Liver (tissue), 9 donors: ENCODE measurements around the gene CELF1. TPM values are rescaled to one million over a fixed set of nuclear protein-coding genes. Genes with fewer than 3 reads are reported as not detected.

Source experiments
- DNase-seq: peaks from one replicate; pipeline ENCODE4 v3.0.0-alpha.2; 2017; ENCODE audit warnings: low spot score
- H3K27ac ChIP-seq, 2 donors: one replicate each; pipeline ENCODE4 v1.7.0; 2013; ENCODE audit warnings: inconsistent platforms in 2 of 2, low read length in 2 of 2, control low read depth in 1 of 2, low read depth in 1 of 2, mild to moderate bottlenecking in 1 of 2
- H3K27me3 ChIP-seq, 4 donors: one replicate each; pipeline versions ENCODE4 v1.6.1 to v1.7.0; 2013; ENCODE audit warnings: low read length in 3 of 4, inconsistent platforms in 1 of 4, mild to moderate bottlenecking in 1 of 4, moderate library complexity in 1 of 4; ENCODE audit not compliant: control insufficient read depth in 4 of 4, insufficient read depth in 4 of 4
- H3K36me3 ChIP-seq, 4 donors: one replicate each; pipeline versions ENCODE4 v1.6.1 to v1.7.0; 2013; ENCODE audit warnings: low read length in 3 of 4, mild to moderate bottlenecking in 3 of 4, low read depth in 1 of 4, moderate library complexity in 1 of 4; ENCODE audit not compliant: control insufficient read depth in 4 of 4, insufficient read depth in 3 of 4
- H3K4me1 ChIP-seq, 4 donors: one replicate each; pipeline versions ENCODE4 v1.6.1 to v1.7.0; 2013; ENCODE audit warnings: low read length in 3 of 4, mild to moderate bottlenecking in 3 of 4, moderate library complexity in 1 of 4; ENCODE audit not compliant: control insufficient read depth in 4 of 4, insufficient read depth in 4 of 4
- H3K4me3 ChIP-seq, 3 donors: one replicate each; pipeline versions ENCODE4 v1.6.1 to v1.7.0; 2013; ENCODE audit warnings: low read length in 3 of 3, control low read depth in 1 of 3, low read depth in 1 of 3, mild to moderate bottlenecking in 1 of 3
- H3K9ac ChIP-seq, 2 donors: one replicate each; pipeline ENCODE4 v1.7.0; 2013; ENCODE audit warnings: low read length in 2 of 2, mild to moderate bottlenecking in 2 of 2, moderate library complexity in 2 of 2, control low read depth in 1 of 2, low read depth in 1 of 2
- H3K9me3 ChIP-seq, 4 donors: one replicate each; pipeline versions ENCODE4 v1.6.1 to v1.7.0; 2013; ENCODE audit warnings: low read length in 3 of 4; ENCODE audit not compliant: control insufficient read depth in 4 of 4
- EGR1 ChIP-seq, 2 donors: IDR thresholded peaks; 2 replicates each; pipeline ENCODE4 v1.6.1; 2016 to 2018; ENCODE audit warnings: antibody characterized with exemption in 2 of 2, low read depth in 2 of 2
- FOXA1 ChIP-seq: IDR thresholded peaks from 2 replicates; pipeline ENCODE4 v1.6.1; 2016; ENCODE audit warnings: antibody characterized with exemption
- JUND ChIP-seq, 2 donors: IDR thresholded peaks; 2 replicates each; pipeline ENCODE4 v1.6.1; 2016; ENCODE audit warnings: antibody characterized with exemption in 2 of 2
- RAD21 ChIP-seq, 2 donors: IDR thresholded peaks; 2 replicates each; pipeline ENCODE4 v1.6.1; 2016; ENCODE audit warnings: antibody characterized with exemption in 2 of 2, mild to moderate bottlenecking in 2 of 2
- RXRA ChIP-seq, 2 donors: IDR thresholded peaks; 2 replicates each; pipeline ENCODE4 v1.6.1; 2017 to 2018; ENCODE audit warnings: antibody characterized with exemption in 2 of 2, mild to moderate bottlenecking in 1 of 2
- SP1 ChIP-seq: IDR thresholded peaks from 2 replicates; pipeline ENCODE4 v1.6.1; 2018; ENCODE audit warnings: antibody characterized with exemption, mild to moderate bottlenecking
- TAF1 ChIP-seq: conservative IDR thresholded peaks from 2 replicates; pipeline ENCODE4 v1.6.1; 2016; ENCODE audit warnings: antibody characterized with exemption, mild to moderate bottlenecking
- YY1 ChIP-seq: IDR thresholded peaks from 2 replicates; pipeline ENCODE4 v1.6.1; 2016; ENCODE audit warnings: antibody characterized with exemption, mild to moderate bottlenecking
- whole genome bisulfite sequencing: extraction: QIAGEN DNeasy Blood & Tissue Kit; methylation state at CpG from one replicate; pipeline ENCODE4 v1.1.7; 2013; 5-methylcytosine and 5-hydroxymethylcytosine counted together
- polyA plus RNA-seq, 2 donors: library from polyadenylated mRNA; stranded (reverse) in 1 of 2; unstranded in 1 of 2; fragments of 200-250 nt in 1 of 2; fragments of >200 nt in 1 of 2; fragmentation: Nextera tagmentation in 1 of 2; extraction: Ambion mirVana in 1 of 2; gene quantifications; one replicate each; pipeline versions ENCODE4 v1.2.1 to v1.2.3, GENCODE V29; 2013 to 2015
- total RNA-seq, 2 donors: library from RNA; depleted of rRNA; stranded (reverse); fragments of >200 nt; gene quantifications; one replicate each; pipeline ENCODE4 v1.2.3, GENCODE V29; 2014
- TF ChIP-seq, protein P1 (sequence below): IDR thresholded peaks from 2 replicates; pipeline ENCODE4 v1.6.1; 2016; ENCODE audit warnings: antibody characterized with exemption
- TF ChIP-seq, protein P2 (sequence below): IDR thresholded peaks from 2 replicates; pipeline ENCODE4 v1.6.1; 2016; ENCODE audit warnings: antibody characterized with exemption, mild to moderate bottlenecking
- TF ChIP-seq, protein P3 (sequence below): IDR thresholded peaks from 2 replicates; pipeline ENCODE4 v1.6.1; 2016; ENCODE audit warnings: antibody characterized with exemption
- TF ChIP-seq, protein P4 (sequence below): fragments of 150-350 bp; IDR thresholded peaks from 2 replicates; pipeline ENCODE4 v1.5.1; 2017; ENCODE audit warnings: improper control_type of control experiment, low read depth, low read length; ENCODE audit not compliant: missing input control
- TF ChIP-seq, protein P5 (sequence below): IDR thresholded peaks from 2 replicates; pipeline ENCODE4 v1.6.1; 2016; ENCODE audit warnings: antibody characterized with exemption
- donor health status: healthy.
- donor health status: healthy.
- donor health status: healthy.
- donor health status: healthy.
- donor health status: healthy.

CELF1 gene
- total and polyA plus RNA-seq, 4 donors, result 23.5 to 139 (median 60.3) TPM

DNA sequence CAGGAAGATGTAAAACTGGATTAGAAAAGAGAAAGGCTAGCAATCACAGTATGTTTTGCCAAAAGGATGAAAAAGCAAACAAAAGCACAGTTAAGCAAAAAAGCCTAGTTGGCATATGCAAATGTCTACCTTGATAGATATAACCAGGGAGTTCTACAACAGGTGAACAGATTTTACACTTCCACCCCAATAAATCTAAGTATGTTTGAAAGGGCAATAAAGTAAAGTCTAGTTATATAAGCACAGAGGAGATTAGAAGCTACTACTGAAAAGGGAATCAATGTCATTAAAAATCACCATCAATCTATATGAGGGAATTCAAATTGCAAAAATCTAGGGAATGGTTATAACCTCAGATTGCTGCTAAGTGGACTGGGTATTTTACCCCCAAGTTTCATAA lies 49.7 kb downstream of the CELF1 start:
- Histone ChIP-seq H3K9me3 (no peaks in the 10 kb centered on the region), H3K4me3 (no peak overlapping the region), H3K27me3 (no peaks in the 10 kb centered on the region), H3K4me1 (peaks cover 7 to 52% (median 43%) of the 10 kb centered on the region in 4 donors), H3K27ac (no peak overlapping the region), H3K9ac (no peak overlapping the region), H3K36me3 (no peaks in the 10 kb centered on the region)
- DNase-seq, result no peak
- TF ChIP-seq RXRA (IDR thresholded peaks at IDR 0.05) (no peak), YY1 (no peak), RAD21 (IDR thresholded peaks at IDR 0.05) (no peak), JUND (IDR thresholded peaks at IDR 0.05) (no peak), TAF1 (no peak), EGR1 (IDR thresholded peaks at IDR 0.05; ENCODE audit: low read depth in 2 of 2) (no peak), FOXA1 (no peak), SP1 (no peak)
- TF ChIP-seq, protein P1, sequence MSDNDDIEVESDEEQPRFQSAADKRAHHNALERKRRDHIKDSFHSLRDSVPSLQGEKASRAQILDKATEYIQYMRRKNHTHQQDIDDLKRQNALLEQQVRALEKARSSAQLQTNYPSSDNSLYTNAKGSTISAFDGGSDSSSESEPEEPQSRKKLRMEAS, result no peak
- TF ChIP-seq, protein P2, sequence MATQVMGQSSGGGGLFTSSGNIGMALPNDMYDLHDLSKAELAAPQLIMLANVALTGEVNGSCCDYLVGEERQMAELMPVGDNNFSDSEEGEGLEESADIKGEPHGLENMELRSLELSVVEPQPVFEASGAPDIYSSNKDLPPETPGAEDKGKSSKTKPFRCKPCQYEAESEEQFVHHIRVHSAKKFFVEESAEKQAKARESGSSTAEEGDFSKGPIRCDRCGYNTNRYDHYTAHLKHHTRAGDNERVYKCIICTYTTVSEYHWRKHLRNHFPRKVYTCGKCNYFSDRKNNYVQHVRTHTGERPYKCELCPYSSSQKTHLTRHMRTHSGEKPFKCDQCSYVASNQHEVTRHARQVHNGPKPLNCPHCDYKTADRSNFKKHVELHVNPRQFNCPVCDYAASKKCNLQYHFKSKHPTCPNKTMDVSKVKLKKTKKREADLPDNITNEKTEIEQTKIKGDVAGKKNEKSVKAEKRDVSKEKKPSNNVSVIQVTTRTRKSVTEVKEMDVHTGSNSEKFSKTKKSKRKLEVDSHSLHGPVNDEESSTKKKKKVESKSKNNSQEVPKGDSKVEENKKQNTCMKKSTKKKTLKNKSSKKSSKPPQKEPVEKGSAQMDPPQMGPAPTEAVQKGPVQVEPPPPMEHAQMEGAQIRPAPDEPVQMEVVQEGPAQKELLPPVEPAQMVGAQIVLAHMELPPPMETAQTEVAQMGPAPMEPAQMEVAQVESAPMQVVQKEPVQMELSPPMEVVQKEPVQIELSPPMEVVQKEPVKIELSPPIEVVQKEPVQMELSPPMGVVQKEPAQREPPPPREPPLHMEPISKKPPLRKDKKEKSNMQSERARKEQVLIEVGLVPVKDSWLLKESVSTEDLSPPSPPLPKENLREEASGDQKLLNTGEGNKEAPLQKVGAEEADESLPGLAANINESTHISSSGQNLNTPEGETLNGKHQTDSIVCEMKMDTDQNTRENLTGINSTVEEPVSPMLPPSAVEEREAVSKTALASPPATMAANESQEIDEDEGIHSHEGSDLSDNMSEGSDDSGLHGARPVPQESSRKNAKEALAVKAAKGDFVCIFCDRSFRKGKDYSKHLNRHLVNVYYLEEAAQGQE, result no peak
- TF ChIP-seq, protein P3, sequence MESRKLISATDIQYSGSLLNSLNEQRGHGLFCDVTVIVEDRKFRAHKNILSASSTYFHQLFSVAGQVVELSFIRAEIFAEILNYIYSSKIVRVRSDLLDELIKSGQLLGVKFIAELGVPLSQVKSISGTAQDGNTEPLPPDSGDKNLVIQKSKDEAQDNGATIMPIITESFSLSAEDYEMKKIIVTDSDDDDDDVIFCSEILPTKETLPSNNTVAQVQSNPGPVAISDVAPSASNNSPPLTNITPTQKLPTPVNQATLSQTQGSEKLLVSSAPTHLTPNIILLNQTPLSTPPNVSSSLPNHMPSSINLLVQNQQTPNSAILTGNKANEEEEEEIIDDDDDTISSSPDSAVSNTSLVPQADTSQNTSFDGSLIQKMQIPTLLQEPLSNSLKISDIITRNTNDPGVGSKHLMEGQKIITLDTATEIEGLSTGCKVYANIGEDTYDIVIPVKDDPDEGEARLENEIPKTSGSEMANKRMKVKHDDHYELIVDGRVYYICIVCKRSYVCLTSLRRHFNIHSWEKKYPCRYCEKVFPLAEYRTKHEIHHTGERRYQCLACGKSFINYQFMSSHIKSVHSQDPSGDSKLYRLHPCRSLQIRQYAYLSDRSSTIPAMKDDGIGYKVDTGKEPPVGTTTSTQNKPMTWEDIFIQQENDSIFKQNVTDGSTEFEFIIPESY, result no peak
- TF ChIP-seq, protein P4, sequence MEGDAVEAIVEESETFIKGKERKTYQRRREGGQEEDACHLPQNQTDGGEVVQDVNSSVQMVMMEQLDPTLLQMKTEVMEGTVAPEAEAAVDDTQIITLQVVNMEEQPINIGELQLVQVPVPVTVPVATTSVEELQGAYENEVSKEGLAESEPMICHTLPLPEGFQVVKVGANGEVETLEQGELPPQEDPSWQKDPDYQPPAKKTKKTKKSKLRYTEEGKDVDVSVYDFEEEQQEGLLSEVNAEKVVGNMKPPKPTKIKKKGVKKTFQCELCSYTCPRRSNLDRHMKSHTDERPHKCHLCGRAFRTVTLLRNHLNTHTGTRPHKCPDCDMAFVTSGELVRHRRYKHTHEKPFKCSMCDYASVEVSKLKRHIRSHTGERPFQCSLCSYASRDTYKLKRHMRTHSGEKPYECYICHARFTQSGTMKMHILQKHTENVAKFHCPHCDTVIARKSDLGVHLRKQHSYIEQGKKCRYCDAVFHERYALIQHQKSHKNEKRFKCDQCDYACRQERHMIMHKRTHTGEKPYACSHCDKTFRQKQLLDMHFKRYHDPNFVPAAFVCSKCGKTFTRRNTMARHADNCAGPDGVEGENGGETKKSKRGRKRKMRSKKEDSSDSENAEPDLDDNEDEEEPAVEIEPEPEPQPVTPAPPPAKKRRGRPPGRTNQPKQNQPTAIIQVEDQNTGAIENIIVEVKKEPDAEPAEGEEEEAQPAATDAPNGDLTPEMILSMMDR, result no peak
- TF ChIP-seq, protein P5, sequence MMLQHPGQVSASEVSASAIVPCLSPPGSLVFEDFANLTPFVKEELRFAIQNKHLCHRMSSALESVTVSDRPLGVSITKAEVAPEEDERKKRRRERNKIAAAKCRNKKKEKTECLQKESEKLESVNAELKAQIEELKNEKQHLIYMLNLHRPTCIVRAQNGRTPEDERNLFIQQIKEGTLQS, result no peak

DNA sequence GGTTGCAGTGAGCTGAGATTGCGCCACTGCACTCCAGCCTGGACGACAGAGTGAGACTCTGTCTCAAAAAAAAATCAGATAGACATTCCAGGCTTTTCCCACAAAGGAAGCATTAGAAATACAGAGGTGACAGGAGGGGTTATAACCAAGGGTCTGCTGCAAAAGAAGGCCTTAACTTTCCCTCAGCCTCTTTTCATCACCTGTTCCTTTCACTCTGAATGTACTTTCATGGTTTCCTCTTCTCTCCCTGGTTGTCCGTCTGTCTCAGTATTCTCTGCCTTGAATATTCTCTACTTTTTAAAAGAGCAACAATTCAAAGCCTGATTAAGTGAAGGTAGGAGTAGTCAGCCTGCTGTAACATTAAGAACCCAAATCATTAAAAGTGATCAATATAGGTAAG lies 50.2 kb downstream of the CELF1 start:
- H3K36me3 ChIP-seq, result no peaks in the 10 kb centered on the region
- H3K4me3 ChIP-seq, result no peak overlapping the region
- TF ChIP-seq SP1 (no peak), JUND (IDR thresholded peaks at IDR 0.05) (no peak), RAD21 (IDR thresholded peaks at IDR 0.05) (no peak)
- TF ChIP-seq, protein P2, result no peak
- no peaks in the 10 kb centered on the region for H3K27me3 ChIP-seq
- peaks cover 10 to 49% (median 45%) of the 10 kb centered on the region in 4 donors for H3K4me1 ChIP-seq
- no peak overlapping the region for H3K9ac ChIP-seq
- no peak overlapping the region for H3K27ac ChIP-seq
- H3K9me3 ChIP-seq, result no peaks in the 10 kb centered on the region
- 64% methylated on average over 3 of the region's 3 CpGs for WGBS
- DNase-seq, result no peak
